GM18511 (cell line): Measurements from ENCODE around the gene OTOP1.
"Not testable (repeated sequence)": the region's sequence is repeated elsewhere in the genome, so short reads cannot be mapped to it uniquely, and the experiment has no call there.

Experiments used
- ATAC-seq: cut with Tn5 transposase; IDR thresholded peaks from one replicate; pipeline ENCODE4 v1.9.1; 2021; ENCODE audit warnings: mild to moderate bottlenecking, moderate library complexity; ENCODE audit not compliant: unreplicated experiment

OTOP1 gene

DNA sequence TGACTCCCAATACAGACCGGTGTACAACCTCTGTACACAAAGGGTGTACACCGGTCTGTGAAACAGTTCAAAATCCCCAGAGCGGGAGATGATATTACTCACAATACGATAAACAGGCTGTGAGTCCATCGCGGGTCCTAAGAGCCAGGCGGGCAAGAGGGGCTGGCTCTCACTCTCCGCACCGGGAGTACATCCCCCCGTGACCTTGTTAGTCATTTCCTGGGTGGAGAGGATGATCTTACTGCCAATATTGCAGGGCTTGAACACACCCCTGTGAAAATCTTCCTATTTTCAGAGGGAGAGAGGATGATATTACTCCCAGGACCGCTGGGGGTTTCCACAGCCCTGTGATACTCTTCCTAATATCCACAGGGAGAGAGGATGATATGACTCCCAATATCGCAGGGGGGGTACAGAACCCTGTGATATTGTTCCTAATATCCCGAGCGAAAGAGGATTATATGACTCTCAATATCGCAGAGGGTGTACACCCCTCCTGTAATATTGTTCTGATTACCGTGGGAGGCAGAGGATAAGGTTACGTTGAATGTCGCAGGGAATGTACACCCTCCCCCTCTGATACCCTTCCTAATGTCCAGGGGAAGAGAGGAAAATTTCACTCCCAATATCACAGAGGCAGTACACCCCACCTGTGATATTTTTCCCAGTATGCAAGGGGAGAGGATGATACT is 60.9 kb downstream of the OTOP1 start:
- ATAC-seq: not testable (repeated sequence)

DNA sequence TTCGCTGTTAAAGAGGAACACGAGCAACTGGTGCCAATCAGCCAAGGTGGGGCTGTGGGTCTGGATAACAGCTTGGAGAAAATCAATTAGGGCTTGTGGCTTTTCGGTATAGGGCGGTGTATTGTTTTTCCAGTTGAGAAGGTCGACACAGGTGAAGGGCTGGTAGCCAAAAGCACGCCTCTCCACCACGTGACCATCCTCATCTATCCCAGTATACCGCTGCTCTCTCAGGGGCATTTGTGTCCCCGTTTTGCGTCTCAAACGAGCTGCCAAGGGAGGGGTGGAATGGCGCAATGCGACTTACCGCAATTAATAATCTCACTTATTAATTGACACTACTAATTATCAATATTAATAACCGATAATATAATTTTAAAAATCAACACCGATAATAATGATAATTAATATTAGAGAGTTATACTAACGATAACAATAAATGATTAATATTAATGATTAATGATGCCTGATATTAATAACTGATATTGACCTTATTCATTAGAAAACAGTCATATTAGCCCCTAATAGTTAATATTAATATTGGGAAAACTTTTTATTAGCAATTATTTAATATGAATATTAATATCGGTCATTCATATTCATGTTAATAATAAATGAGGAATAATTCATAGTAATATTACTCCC is 62.1 kb downstream of the OTOP1 start:
- not testable (repeated sequence) for ATAC-seq

DNA sequence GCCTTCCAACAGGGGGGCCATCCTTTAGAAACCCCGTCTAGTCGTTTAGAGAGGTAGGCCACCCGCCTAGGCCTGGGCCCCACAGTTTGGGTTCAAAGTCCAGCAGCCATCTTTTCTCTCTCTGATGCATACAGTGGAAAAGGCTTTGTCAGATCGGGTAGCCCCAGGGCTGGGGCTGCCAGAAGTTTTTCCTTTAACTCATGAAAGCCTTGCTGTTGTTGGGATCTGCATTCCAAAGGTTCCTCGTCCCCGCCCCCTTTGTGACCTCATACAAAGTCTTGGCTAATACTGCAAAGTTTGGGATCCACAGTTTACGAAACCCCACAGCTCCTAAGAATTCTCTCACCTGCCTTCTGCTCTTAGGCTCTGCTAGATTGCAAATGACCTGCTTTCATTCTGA is 64.5 kb downstream of the OTOP1 start:
- ATAC-seq: not testable (repeated sequence)

DNA sequence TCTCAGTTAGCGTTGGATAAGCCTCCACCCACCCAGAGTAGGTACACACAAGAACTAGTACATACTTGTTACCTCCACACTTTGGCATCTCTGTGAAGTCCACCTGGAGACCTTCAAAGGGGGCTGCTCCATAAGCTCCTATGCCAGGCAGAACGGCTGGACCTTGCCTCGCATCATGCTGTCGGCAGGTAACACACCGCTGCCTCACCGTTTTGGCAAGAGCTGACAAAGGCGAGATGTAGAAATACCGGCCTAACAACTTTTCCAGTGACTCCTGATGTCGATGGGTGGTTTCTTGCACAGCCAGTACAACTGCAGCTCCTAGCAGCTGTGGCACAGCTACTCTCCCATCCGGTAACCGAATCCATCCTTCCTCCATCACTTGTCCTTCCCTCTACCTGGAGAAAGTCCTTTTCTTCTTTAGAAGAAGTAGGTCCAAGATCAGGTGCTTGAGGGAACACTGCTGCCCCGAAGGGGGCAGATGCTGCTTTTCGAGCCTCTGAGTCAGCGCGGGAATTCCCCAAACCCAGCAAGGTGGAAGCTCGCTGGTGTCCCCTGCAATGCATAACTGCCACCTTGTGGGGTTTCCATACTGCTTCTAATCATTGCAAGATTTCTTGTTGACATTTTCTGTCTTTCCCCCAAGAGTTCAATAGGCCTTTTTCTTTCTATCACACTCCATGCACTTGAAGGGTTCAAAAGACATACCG is 65.6 kb downstream of the OTOP1 start:
- not testable (repeated sequence) for ATAC-seq

DNA sequence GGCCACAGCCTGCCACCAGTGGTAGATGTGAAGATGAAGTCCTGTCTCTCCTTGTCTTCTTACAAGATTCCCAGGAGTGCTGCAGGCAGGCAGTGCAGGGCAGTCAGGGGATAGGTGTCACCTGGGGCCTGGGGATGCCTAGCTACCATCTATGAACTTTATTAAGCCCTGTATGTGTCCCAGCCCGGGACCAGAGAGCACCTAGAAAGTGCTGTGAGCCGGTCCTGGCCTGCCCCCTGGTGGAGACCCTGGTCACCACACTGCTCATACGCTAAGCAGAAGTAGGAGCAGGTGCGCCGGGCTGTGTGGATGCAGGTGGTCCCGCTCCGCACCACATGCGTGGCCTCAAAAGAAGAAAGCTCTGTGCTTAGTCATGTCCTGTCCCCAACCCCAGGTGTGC is 81.1 kb downstream of the OTOP1 start:
- ATAC-seq: not testable (repeated sequence)

DNA sequence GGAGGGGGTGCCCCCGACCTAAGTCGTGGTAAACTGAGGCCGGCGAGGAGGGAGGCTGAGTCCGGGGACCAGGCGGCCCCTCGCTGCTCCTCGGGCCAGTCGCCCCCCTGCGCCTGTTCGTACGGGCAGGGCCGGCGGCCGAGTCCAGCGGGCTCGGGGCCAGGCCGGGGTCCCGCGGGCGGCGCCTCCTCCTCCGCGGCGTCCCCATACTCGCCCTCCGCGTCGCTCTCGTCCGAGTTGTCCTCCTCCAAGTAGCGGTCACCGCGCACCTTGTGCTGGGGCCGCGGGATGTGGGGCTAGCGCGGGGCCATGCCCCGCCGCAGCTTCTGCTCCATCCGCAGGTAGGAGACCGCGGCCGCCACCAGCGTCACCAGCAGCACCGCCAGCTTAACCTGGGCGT is 83.4 kb downstream of the OTOP1 start:
- not testable (repeated sequence) for ATAC-seq

DNA sequence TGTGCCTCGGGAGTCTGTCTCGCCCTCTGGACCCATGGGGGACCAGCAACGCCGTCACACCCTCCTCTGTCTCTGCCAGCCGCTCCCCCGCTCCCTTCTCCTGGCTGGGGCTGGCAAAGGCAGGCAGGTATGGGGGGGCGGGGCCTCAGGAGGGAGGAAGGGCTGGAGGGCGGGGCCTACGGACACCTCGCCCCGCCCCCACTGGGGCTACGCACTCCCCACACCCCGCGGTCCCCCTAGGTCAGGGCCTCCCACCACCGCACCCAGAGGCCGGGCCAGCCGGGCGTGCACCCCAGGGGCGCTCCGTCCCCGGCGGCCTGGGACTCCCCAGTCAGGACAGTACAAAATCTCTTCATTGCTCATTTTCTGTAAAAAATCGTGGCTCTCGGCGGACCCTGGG is 84.0 kb downstream of the OTOP1 start:
- not testable (repeated sequence) for ATAC-seq

DNA sequence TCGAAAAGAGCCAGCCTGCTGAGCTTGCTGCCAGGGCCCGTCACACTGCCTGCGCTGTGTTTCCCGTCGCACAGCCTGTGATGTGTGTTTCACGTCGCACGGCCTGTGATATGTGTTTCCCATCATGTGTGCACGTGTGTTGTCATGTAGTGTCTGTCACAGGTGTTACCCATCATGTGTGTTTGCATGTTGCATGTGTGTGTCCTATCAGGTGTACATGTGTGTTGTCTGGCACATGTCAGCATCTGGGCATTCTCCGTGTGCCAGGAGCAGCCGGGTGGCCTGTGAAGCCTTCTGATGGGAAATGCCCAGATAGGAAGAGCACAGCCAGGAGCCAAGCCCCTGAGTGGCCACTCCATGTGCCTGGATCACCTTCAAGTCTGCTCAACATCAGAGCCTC is 85.5 kb downstream of the OTOP1 start:
- not testable (repeated sequence) for ATAC-seq
